Erythroblast (primary cell): ENCODE data around the gene SUPT4H1.

Experiments
- GATA1 ChIP-seq: IDR thresholded peaks from 2 replicates; pipeline ENCODE4 v1.6.1; 2011; ENCODE audit warnings: low read depth, mild to moderate bottlenecking, control low read depth, low read length, moderate library complexity
- POLR2A ChIP-seq: IDR thresholded peaks from 2 replicates; pipeline ENCODE4 v1.6.1; 2011; ENCODE audit warnings: mild to moderate bottlenecking, low read length

DNA sequence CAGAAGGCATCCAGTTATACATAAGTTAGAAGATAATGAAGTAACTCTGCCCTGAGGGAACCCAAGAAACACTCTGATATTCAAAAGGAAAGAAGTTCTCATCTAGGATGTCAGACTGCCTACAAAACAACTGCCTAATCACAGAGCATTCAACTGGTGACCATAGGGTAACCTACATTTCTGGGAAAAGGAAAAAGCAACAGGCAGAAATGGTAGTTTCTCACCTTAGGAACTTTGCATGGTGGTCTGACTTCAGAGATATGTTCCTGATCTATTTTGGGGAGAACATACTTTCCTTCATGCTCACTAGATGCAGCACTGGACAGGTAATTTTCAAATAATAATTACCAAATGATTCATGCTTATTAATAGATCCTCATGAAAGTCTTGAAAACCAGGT lies 48.8 kb upstream of the SUPT4H1 start:
- no peak for TF ChIP-seq POLR2A
- no peak for TF ChIP-seq GATA1
